Keratinocyte (primary cell): ENCODE measurements around the gene PCGF5.

Source experiments
- EZH2 ChIP-seq: IDR thresholded peaks from one replicate; pipeline ENCODE4 v1.6.1; 2012; ENCODE audit warnings: inconsistent platforms, mild to moderate bottlenecking, low read length, moderate library complexity
- TF ChIP-seq, protein P1 (sequence below), 3 experiments: IDR thresholded peaks in 1 of 3; conservative IDR thresholded peaks in 1 of 3; optimal IDR thresholded peaks in 1 of 3; 2 replicates in 2 of 3; 3 replicates in 1 of 3; pipeline versions ENCODE3 to v1.5.1; 2011; ENCODE audit warnings: low read length in 3 of 3, mild to moderate bottlenecking in 3 of 3, moderate library complexity in 2 of 3, control low read depth in 1 of 3, inconsistent platforms in 1 of 3; ENCODE audit not compliant: insufficient read depth in 2 of 3; ENCODE audit errors: extremely low read depth in 1 of 3

- TF ChIP-seq, protein P1, sequence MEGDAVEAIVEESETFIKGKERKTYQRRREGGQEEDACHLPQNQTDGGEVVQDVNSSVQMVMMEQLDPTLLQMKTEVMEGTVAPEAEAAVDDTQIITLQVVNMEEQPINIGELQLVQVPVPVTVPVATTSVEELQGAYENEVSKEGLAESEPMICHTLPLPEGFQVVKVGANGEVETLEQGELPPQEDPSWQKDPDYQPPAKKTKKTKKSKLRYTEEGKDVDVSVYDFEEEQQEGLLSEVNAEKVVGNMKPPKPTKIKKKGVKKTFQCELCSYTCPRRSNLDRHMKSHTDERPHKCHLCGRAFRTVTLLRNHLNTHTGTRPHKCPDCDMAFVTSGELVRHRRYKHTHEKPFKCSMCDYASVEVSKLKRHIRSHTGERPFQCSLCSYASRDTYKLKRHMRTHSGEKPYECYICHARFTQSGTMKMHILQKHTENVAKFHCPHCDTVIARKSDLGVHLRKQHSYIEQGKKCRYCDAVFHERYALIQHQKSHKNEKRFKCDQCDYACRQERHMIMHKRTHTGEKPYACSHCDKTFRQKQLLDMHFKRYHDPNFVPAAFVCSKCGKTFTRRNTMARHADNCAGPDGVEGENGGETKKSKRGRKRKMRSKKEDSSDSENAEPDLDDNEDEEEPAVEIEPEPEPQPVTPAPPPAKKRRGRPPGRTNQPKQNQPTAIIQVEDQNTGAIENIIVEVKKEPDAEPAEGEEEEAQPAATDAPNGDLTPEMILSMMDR (optimal IDR thresholded peaks at IDR 0.05 in 1 of 3, IDR thresholded peaks at IDR 0.05 in 1 of 3, conservative IDR thresholded peaks at IDR 0.05 in 1 of 3; ENCODE audit: extremely low read depth in 1 of 3, insufficient read depth in 2 of 3, low read length in 3 of 3) = peak; percentile 69 to 77 (median 70)
- no peak for TF ChIP-seq EZH2
Observed at GRCh38 chr10:91251430-91252056, 31.1 kb downstream of the PCGF5 start.
